H1 (cell line): ENCODE results near the gene ARMH2.
"Not testable (repeated sequence)": the region's sequence is repeated elsewhere in the genome, so short reads cannot be mapped to it uniquely, and the experiment has no call there.

Source experiments
- CTCF ChIP-seq, 3 experiments: IDR thresholded peaks; 1 replicate in 2 of 3; 2 replicates in 1 of 3; pipeline versions ENCODE4 v1.5.1 to v1.6.1; 2011; ENCODE audit warnings: low read length in 3 of 3, mild to moderate bottlenecking in 3 of 3, inconsistent platforms in 2 of 3, low read depth in 1 of 3, moderate library complexity in 1 of 3; ENCODE audit not compliant: insufficient read depth in 1 of 3; ENCODE audit errors: control extremely low read depth in 1 of 3
- POLR2A ChIP-seq, 2 experiments: IDR thresholded peaks; 1 replicate in 1 of 2; 2 replicates in 1 of 2; pipeline ENCODE4 v1.6.1; 2011; ENCODE audit warnings: low read depth in 2 of 2, low read length in 2 of 2, mild to moderate bottlenecking in 2 of 2; ENCODE audit errors: control extremely low read depth in 1 of 2
- TF ChIP-seq, protein P1 (sequence below): IDR thresholded peaks from 2 replicates; pipeline ENCODE4 v1.6.1; 2012; ENCODE audit warnings: inconsistent platforms

DNA sequence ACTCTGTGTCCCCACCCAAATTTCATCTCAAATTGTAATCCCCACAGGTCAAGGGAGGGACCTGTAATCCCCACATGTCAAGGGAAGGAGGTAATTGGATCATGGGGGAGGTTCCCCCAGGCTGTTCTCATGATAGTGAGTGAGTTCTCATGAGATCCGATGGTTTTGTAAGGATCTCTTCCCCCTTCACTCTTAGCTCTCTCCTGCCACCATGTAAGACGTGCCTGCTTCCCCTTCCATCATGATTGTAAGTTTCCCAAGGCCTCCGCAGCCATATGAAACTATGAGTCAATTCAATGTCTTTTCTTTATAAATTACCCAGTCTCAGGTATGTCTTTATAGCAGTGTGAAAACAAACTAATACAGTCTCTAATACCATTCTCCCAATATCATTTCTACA lies 47.8 kb downstream of the ARMH2 start:
- TF ChIP-seq, protein P1, sequence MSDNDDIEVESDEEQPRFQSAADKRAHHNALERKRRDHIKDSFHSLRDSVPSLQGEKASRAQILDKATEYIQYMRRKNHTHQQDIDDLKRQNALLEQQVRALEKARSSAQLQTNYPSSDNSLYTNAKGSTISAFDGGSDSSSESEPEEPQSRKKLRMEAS: not testable (repeated sequence)
- not testable (repeated sequence) for TF ChIP-seq POLR2A (IDR thresholded peaks at IDR 0.05; ENCODE audit: control extremely low read depth in 1 of 2, low read depth in 2 of 2, low read length in 2 of 2); CTCF (IDR thresholded peaks at IDR 0.05; ENCODE audit: control extremely low read depth in 1 of 3, insufficient read depth in 1 of 3, low read depth in 1 of 3, low read length in 3 of 3)
